AG04450 (cell line): Measurements from ENCODE around the gene RICTOR. TPM values are rescaled to one million over a fixed set of nuclear protein-coding genes. Genes with fewer than 3 reads are reported as not detected.

Source experiments
- CTCF ChIA-PET: fragments of 300-600, 350-600 bp; formaldehyde crosslinking; extraction: SDS; loops from one replicate; lab custom pipeline; 2022; ENCODE audit warnings: antibody characterized with exemption, inconsistent platforms; lab: Charles Lee
- POLR2A ChIA-PET: fragments of 350-600 bp; formaldehyde crosslinking; extraction: SDS; loops from one replicate; lab custom pipeline; 2021; ENCODE audit warnings: antibody characterized with exemption, inconsistent platforms; lab: Yijun Ruan, JAX
- DNase-seq: peaks from one replicate; pipeline ENCODE4 v3.0.0-alpha.2; 2011; ENCODE audit warnings: low read depth, low spot score
- H3K27ac ChIP-seq: one replicate; pipeline ENCODE4 v1.5.1; 2012; ENCODE audit warnings: low read depth, low read length, control low read depth
- H3K27me3 ChIP-seq: one replicate; pipeline ENCODE4 v1.6.0; 2012; ENCODE audit warnings: low read length; ENCODE audit not compliant: control insufficient read depth, insufficient read depth
- H3K4me3 ChIP-seq: 2 replicates; pipeline ENCODE4 v1.5.1; 2011; ENCODE audit warnings: mild to moderate bottlenecking, low read depth, low read length, control low read depth
- H3K9me3 ChIP-seq: 2 replicates; pipeline ENCODE4 v1.5.1; 2012; ENCODE audit warnings: low read length; ENCODE audit not compliant: control insufficient read depth, insufficient read depth
- polyA plus RNA-seq: library from polyadenylated mRNA; depleted of rRNA; stranded (reverse); fragments of >200 nt; gene quantifications from 2 replicates; pipeline ENCODE4 v1.2.3, GENCODE V29; 2011
- TF ChIP-seq, protein P1 (sequence below): IDR thresholded peaks from 2 replicates; pipeline ENCODE4 v1.5.1; 2011; ENCODE audit warnings: low read depth, low read length, control low read depth, inconsistent platforms

RICTOR gene
- polyA plus RNA-seq, 1 experiment = 15.6 TPM

DNA sequence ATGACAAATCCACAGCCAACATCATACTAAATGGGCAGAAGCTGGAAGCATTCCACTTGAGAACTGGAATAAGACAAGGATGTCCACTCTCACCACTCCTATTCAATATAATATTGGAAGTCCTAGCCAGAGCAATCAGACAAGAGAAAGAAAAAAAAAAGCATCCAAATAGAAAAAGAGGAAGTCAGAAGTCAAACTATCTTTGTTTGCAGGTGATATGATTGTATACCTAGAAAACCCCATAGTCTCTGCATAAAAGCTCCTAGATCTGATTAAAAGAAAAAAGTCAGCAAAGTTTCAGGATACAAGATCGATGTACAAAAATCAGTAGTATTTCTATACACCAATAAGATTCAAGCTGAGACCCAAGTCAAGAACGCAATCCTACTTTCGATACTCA is 162.3 kb downstream of the RICTOR start:
- no peak overlapping the region for H3K27ac ChIP-seq
- ChIA-PET CTCF (interaction anchor here (0.6 to 1.1 kb wide), 2 partner anchors 10 to 51 kb away, joined by 3 read pairs; no protein-coding TSS in a partner anchor), POLR2A (no interaction called here)
- DNase-seq = no peak
- no peaks in the 10 kb centered on the region for H3K27me3 ChIP-seq
- H3K4me3 ChIP-seq = no peak overlapping the region
- H3K9me3 ChIP-seq = no peaks in the 10 kb centered on the region; the same call in 1 of the 2 replicates
- TF ChIP-seq, protein P1, sequence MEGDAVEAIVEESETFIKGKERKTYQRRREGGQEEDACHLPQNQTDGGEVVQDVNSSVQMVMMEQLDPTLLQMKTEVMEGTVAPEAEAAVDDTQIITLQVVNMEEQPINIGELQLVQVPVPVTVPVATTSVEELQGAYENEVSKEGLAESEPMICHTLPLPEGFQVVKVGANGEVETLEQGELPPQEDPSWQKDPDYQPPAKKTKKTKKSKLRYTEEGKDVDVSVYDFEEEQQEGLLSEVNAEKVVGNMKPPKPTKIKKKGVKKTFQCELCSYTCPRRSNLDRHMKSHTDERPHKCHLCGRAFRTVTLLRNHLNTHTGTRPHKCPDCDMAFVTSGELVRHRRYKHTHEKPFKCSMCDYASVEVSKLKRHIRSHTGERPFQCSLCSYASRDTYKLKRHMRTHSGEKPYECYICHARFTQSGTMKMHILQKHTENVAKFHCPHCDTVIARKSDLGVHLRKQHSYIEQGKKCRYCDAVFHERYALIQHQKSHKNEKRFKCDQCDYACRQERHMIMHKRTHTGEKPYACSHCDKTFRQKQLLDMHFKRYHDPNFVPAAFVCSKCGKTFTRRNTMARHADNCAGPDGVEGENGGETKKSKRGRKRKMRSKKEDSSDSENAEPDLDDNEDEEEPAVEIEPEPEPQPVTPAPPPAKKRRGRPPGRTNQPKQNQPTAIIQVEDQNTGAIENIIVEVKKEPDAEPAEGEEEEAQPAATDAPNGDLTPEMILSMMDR = no peak

DNA sequence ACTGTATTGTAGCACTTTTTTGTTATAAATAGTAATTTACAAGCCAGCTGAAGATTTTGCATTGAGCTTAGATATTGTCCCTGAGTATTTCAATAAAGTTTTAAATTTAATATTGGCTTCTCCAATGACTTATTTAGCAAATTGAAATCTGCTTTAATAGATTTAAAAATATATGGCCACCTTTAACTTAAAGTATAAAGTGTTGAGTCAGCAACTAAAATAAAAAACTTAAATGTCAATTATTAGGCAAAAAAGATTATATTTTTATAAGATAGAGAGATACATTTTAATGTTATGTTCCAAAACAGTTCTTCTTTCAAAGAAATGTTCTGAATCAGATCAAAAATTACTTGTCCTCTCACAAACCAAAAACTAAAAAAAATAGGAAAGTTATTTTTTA is 167.7 kb downstream of the RICTOR start:
- Histone ChIP-seq H3K27me3 (no peaks in the 10 kb centered on the region), H3K27ac (no peak overlapping the region), H3K9me3 (peaks cover 7% of the 10 kb centered on the region), H3K4me3 (no peak overlapping the region)
- TF ChIP-seq, protein P1 = no peak
- ChIA-PET CTCF (no interaction called here), POLR2A (no interaction called here)
- DNase-seq = no peak

DNA sequence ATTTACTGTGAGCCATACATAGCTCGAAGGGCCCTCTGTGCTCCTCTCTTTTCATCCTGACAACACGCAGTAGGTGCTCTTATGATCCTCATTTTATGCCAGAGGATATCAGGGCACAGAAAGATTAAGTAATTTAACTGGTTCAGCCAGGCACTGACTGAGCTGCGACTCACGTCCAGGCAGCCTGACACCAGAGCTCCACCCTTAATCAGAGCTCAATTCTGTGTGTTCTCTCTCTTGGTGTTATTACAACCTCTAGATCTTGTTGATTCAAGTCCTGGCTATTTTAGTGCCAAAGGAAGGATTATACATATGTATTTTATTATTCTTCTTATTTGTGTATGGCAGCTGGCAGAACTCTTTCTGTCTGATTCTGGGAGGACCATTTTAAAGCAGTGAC is 168.7 kb downstream of the RICTOR start:
- POLR2A ChIA-PET = no interaction called here
- no peak overlapping the region for H3K4me3 ChIP-seq
- H3K27me3 ChIP-seq = no peaks in the 10 kb centered on the region
- no peak for DNase-seq
- CTCF ChIA-PET = interaction anchor here (1.9 kb wide), 1 partner anchor 16 kb away, joined by 4 read pairs; no protein-coding TSS in a partner anchor
- H3K9me3 ChIP-seq = peaks cover 7% of the 10 kb centered on the region
- H3K27ac ChIP-seq = no peak overlapping the region
- TF ChIP-seq, protein P1 = no peak

DNA sequence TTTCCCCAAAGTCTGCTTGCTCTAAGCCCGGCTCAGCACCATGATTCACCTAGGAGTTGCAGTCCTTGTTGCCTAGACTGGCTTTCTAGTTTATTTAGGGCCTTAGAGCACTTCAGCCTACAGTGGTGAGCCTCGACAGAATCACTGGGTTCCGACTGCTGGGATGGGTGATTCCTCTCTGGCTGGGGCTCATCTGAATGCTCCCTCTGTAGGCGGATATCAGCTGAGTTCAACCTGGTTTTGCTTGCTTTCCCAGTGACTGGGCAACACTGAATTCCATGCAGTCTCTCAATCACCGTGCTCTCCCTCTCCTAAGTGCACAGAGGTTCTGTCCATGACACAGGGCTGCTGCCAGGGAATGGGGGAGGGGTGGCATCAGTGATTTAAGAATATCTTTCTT is 174.3 kb downstream of the RICTOR start:
- no peak overlapping the region for H3K27ac ChIP-seq
- TF ChIP-seq, protein P1 = no peak
- no peak for DNase-seq
- H3K9me3 ChIP-seq = peaks cover 7% of the 10 kb centered on the region; the same call in 1 of the 2 replicates
- H3K27me3 ChIP-seq = no peaks in the 10 kb centered on the region
- POLR2A ChIA-PET = no interaction called here
- H3K4me3 ChIP-seq = no peak overlapping the region
- CTCF ChIA-PET = no interaction called here

DNA sequence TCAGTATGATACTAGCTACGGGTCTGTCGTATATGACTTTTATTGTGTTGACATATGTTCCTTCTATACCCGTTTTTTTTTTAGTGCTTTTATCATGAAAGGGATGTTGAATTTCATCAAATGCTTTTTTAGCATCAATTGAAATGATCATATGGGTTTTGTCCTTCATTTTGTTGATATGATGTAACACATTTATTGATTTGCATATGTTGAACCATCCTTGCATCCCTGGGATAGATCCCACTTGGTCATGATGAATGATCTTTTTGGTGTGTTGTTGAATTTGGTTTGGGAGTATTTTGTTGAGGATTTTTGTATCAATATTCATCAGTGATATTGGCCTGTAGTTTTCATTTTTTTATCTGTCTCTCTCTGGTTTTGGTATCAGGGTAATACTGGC is 177.4 kb downstream of the RICTOR start:
- TF ChIP-seq, protein P1 = no peak
- DNase-seq = no peak
- Histone ChIP-seq H3K4me3 (no peak overlapping the region), H3K9me3 (no peaks in the 10 kb centered on the region; the same call in 1 of the 2 replicates), H3K27me3 (no peaks in the 10 kb centered on the region), H3K27ac (no peak overlapping the region)
- ChIA-PET CTCF (no interaction called here), POLR2A (no interaction called here)
